ENCODE data around the gene PABPC3. TPM values are rescaled to one million over a fixed set of nuclear protein-coding genes. Genes with fewer than 3 reads are reported as not detected.

PABPC3 gene
- total RNA-seq, 1 donor, result under 0.01 TPM

GRCh38 chr13:25069911-25070310 lies 26.0 kb upstream of the PABPC3 start:
- no peak for TF ChIP-seq CTCF (IDR thresholded peaks at IDR 0.05; ENCODE audit: insufficient read depth, low read depth, low read length)

GRCh38 chr13:25080773-25081172 lies 15.2 kb upstream of the PABPC3 start:
- TF ChIP-seq CTCF (IDR thresholded peaks at IDR 0.05; ENCODE audit: insufficient read depth, low read depth, low read length), result no peak
- DNase-seq (ENCODE audit: low read depth), result no peak
- no peak overlapping the region for H3K4me3 ChIP-seq (ENCODE audit: low read depth, low read length)

More at GRCh38 chr13:25069911-25070310, 26.0 kb upstream of the PABPC3 start:
- DNase-seq (ENCODE audit: low read depth), result no peak
- H3K4me3 ChIP-seq (ENCODE audit: low read depth, low read length), result no peak overlapping the region

- no peak for TF ChIP-seq CTCF (IDR thresholded peaks at IDR 0.05; ENCODE audit: insufficient read depth, low read depth, low read length)
- H3K4me3 ChIP-seq (ENCODE audit: low read depth, low read length), result no peak overlapping the region
- DNase-seq (ENCODE audit: low read depth), result no peak
These were observed 11.8 kb upstream of the PABPC3 start for GRCh38 chr13:25084096-25084495.

- peak; percentile 42 for DNase-seq (ENCODE audit: low read depth)
- TF ChIP-seq CTCF (IDR thresholded peaks at IDR 0.05; ENCODE audit: insufficient read depth, low read depth, low read length), result peak; percentile 73
- no peak overlapping the region for H3K4me3 ChIP-seq (ENCODE audit: low read depth, low read length)
These were observed 10.7 kb upstream of the PABPC3 start for GRCh38 chr13:25085125-25085742.

GRCh38 chr13:25088562-25089221 lies 7.2 kb upstream of the PABPC3 start:
- no peak overlapping the region for H3K4me3 ChIP-seq (ENCODE audit: low read depth, low read length)
- DNase-seq (ENCODE audit: low read depth), result no peak
- no peak for TF ChIP-seq CTCF (IDR thresholded peaks at IDR 0.05; ENCODE audit: insufficient read depth, low read depth, low read length)

- no peak for DNase-seq (ENCODE audit: low read depth)
These were observed 1.5 kb downstream of the PABPC3 start for GRCh38 chr13:25097426-25097825.

More at GRCh38 chr13:25097426-25097825, 1.5 kb downstream of the PABPC3 start:
- no peak overlapping the region for H3K4me3 ChIP-seq (ENCODE audit: low read depth, low read length)
- TF ChIP-seq CTCF (IDR thresholded peaks at IDR 0.05; ENCODE audit: insufficient read depth, low read depth, low read length), result no peak
